HG03469 (cell line): Measurements from ENCODE around the gene EPS8.

Experiments used
- ATAC-seq: cut with Tn5 transposase; IDR thresholded peaks from one replicate; pipeline ENCODE4 v1.9.1; 2021; ENCODE audit warnings: mild to moderate bottlenecking, moderate library complexity, moderate number of reproducible peaks; ENCODE audit not compliant: unreplicated experiment

Gene EPS8

GRCh38 chr12:15800278-15800677 is 11.1 kb upstream of the EPS8 start:
- ATAC-seq = no peak

- ATAC-seq = no peak
These were observed 8.6 kb upstream of the EPS8 start for GRCh38 chr12:15797818-15798217.

- no peak for ATAC-seq
These were observed 7.4 kb upstream of the EPS8 start for GRCh38 chr12:15796493-15797141.

GRCh38 chr12:15794836-15795235 is 5.6 kb upstream of the EPS8 start:
- no peak for ATAC-seq

- ATAC-seq = no peak
These were observed 5.0 kb upstream of the EPS8 start for GRCh38 chr12:15794196-15794595.

- peak; percentile 11 for ATAC-seq
These were observed 662 bp downstream of the EPS8 start for GRCh38 chr12:15788233-15789219.

- ATAC-seq = no peak
These were observed 1.4 kb downstream of the EPS8 start for GRCh38 chr12:15787778-15788177.

- no peak for ATAC-seq
These were observed 2.4 kb downstream of the EPS8 start for GRCh38 chr12:15786772-15787171.

- ATAC-seq = no peak
These were observed 5.9 kb downstream of the EPS8 start for GRCh38 chr12:15783288-15783687.

GRCh38 chr12:15782667-15783066 is 6.5 kb downstream of the EPS8 start:
- ATAC-seq = no peak

GRCh38 chr12:15779925-15780324 is 9.3 kb downstream of the EPS8 start:
- no peak for ATAC-seq

GRCh38 chr12:15778126-15778525 is 11.1 kb downstream of the EPS8 start:
- ATAC-seq = no peak

GRCh38 chr12:15777355-15778012 is 11.7 kb downstream of the EPS8 start:
- ATAC-seq = no peak

GRCh38 chr12:15776532-15776931 is 12.7 kb downstream of the EPS8 start:
- ATAC-seq = no peak

GRCh38 chr12:15774819-15775218 is 14.4 kb downstream of the EPS8 start:
- no peak for ATAC-seq

GRCh38 chr12:15772405-15773018 is 16.7 kb downstream of the EPS8 start:
- no peak for ATAC-seq

GRCh38 chr12:15770581-15770980 is 18.6 kb downstream of the EPS8 start:
- no peak for ATAC-seq

GRCh38 chr12:15770021-15770420 is 19.2 kb downstream of the EPS8 start:
- no peak for ATAC-seq

- no peak for ATAC-seq
These were observed 19.6 kb downstream of the EPS8 start for GRCh38 chr12:15769586-15769985.

GRCh38 chr12:15767301-15767700 is 21.9 kb downstream of the EPS8 start:
- ATAC-seq = no peak

GRCh38 chr12:15763328-15763727 is 25.9 kb downstream of the EPS8 start:
- no peak for ATAC-seq
